DND-41 (cell line): ENCODE measurements around the gene CPA2.

ENCODE experiments used
- ATAC-seq: fragments of 200-7000 bp; cut with Tn5 transposase; 3 replicates; pipeline ENCODE4 v1.9.1; 2021; ENCODE audit warnings: low read depth; ENCODE audit not compliant: insufficient read depth
- DNase-seq: peaks from one replicate; pipeline ENCODE4 v3.0.0-alpha.2; 2020
- H2AFZ ChIP-seq: 2 replicates; pipeline ENCODE4 v1.6.0; 2012; ENCODE audit warnings: low read depth, low read length
- H3K27ac ChIP-seq: 2 replicates; pipeline ENCODE4 v1.5.1; 2012; ENCODE audit warnings: low read length, inconsistent platforms
- H3K27me3 ChIP-seq: fragments of 200-600 bp; sonication (generic); 2 replicates; pipeline ENCODE4 v1.6.0; 2012; ENCODE audit warnings: low read length, mild to moderate bottlenecking, inconsistent platforms; ENCODE audit not compliant: insufficient read depth, poor library complexity
- H3K36me3 ChIP-seq: 2 replicates; pipeline ENCODE4 v1.5.1; 2012; ENCODE audit warnings: low read length, inconsistent platforms; ENCODE audit not compliant: insufficient read depth
- H3K4me1 ChIP-seq: 2 replicates; pipeline ENCODE4 v1.5.1; 2012; ENCODE audit warnings: mild to moderate bottlenecking, low read length; ENCODE audit not compliant: insufficient read depth
- H3K4me2 ChIP-seq: 2 replicates; pipeline ENCODE4 v1.6.0; 2012; ENCODE audit warnings: mild to moderate bottlenecking, moderate library complexity, low read length, inconsistent platforms; ENCODE audit not compliant: insufficient read depth
- H3K4me3 ChIP-seq, 2 experiments: fragments of 200-600 bp in 1 of 2; shearing (Covaris generic) in 1 of 2; 2 replicates each; pipeline ENCODE4 v1.5.1; 2012 to 2016; ENCODE audit warnings: inconsistent platforms in 2 of 2, low read length in 2 of 2, mild to moderate bottlenecking in 2 of 2, low read depth in 1 of 2, moderate library complexity in 1 of 2
- H3K79me2 ChIP-seq: 2 replicates; pipeline ENCODE4 v1.6.0; 2012; ENCODE audit warnings: low read length, inconsistent platforms; ENCODE audit not compliant: insufficient read depth
- H3K9ac ChIP-seq: 2 replicates; pipeline ENCODE4 v1.6.0; 2012; ENCODE audit warnings: low read depth, mild to moderate bottlenecking, inconsistent platforms, low read length, moderate library complexity
- H3K9me3 ChIP-seq: 2 replicates; pipeline ENCODE4 v1.5.1; 2012; ENCODE audit warnings: low read length, moderate library complexity, mild to moderate bottlenecking, inconsistent platforms; ENCODE audit not compliant: insufficient read depth, severe bottlenecking
- H4K20me1 ChIP-seq: 2 replicates; pipeline ENCODE4 v1.6.0; 2012; ENCODE audit warnings: low read length; ENCODE audit not compliant: insufficient read depth
- CTCF ChIP-seq: IDR thresholded peaks from 2 replicates; pipeline ENCODE4 v1.5.1; 2012; ENCODE audit warnings: borderline replicate concordance, low read length, moderate library complexity, mild to moderate bottlenecking; ENCODE audit not compliant: poor library complexity, severe bottlenecking; ENCODE audit errors: extremely low read depth
- EZH2 ChIP-seq: IDR thresholded peaks from 3 replicates; pipeline ENCODE4 v1.6.1; 2012; ENCODE audit warnings: borderline replicate concordance, low read depth, mild to moderate bottlenecking, moderate library complexity, low read length, inconsistent platforms; ENCODE audit not compliant: severe bottlenecking

The CPA2 gene

GRCh38 chr7:130289478-130289877 lies 22.8 kb downstream of the CPA2 start:
- no peak overlapping the region for H2AFZ ChIP-seq
- no peaks in the 10 kb centered on the region for H3K79me2 ChIP-seq
- no peaks in the 10 kb centered on the region for H3K27me3 ChIP-seq
- H4K20me1 ChIP-seq: no peaks in the 10 kb centered on the region
- H3K9ac ChIP-seq: no peak overlapping the region
- DNase-seq (no peak), ATAC-seq (no peak)
- H3K27ac ChIP-seq: no peak overlapping the region
- no peak for TF ChIP-seq CTCF
- no peak for TF ChIP-seq EZH2
- no peaks in the 10 kb centered on the region for H3K36me3 ChIP-seq
- H3K4me1 ChIP-seq: no peaks in the 10 kb centered on the region
- H3K4me2 ChIP-seq: no peak overlapping the region
- H3K9me3 ChIP-seq: no peaks in the 10 kb centered on the region
- H3K4me3 ChIP-seq: no peak overlapping the region

DNA sequence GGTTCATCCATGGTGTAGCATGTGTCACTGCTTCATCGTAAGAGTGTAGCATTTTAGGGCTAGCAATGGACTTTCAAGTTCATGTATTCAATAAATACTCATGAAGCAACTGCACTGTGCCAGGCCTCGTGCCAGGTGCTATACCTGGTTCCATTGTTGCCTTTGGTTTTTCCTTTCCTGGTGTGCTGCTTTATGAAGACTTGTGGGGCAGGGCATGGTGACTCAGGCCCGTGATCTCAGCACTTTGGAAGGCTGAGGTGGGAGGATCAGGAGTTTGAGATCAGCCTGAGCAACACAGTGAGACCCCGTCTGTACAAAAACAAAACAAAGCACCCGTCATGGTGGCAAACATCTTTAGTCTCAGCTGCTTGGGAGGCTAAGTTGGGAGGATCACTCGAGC lies 24.1 kb downstream of the CPA2 start:
- H3K36me3 ChIP-seq: no peaks in the 10 kb centered on the region
- TF ChIP-seq EZH2 (no peak), CTCF (no peak)
- no peak overlapping the region for H3K4me3 ChIP-seq
- H3K27me3 ChIP-seq: no peaks in the 10 kb centered on the region
- no peak overlapping the region for H3K9ac ChIP-seq
- no peaks in the 10 kb centered on the region for H4K20me1 ChIP-seq
- no peak for DNase-seq
- no peak overlapping the region for H3K27ac ChIP-seq
- no peak for ATAC-seq
- H3K9me3 ChIP-seq: no peaks in the 10 kb centered on the region
- no peaks in the 10 kb centered on the region for H3K79me2 ChIP-seq
- H3K4me1 ChIP-seq: no peaks in the 10 kb centered on the region
- no peak overlapping the region for H3K4me2 ChIP-seq
- no peak overlapping the region for H2AFZ ChIP-seq

DNA sequence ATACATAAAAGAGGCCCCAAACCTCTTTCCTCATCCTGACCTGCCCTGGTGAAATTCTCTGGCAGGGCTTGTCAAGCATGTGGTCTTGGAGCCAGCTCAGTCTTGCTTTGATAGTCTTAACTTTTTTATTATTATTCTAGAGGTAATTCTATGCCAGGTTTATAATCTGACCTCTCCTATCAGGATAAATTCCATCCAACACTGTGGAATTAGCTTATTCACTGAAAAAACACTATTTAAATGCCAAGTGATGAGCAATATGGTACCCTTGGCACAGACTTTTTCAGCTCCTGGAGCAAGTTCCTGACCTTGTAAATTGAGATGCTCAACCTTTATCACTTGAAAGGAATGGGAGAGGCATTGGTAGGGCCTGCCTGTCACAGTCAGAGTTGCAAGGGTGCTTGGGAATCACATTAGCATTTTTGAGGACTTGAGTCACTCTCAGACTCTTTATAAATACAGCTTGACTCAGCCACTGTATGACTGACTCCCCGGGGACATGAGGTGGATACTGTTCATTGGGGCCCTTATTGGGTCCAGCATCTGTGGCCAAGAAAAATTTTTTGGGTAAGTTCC lies 26.1 kb downstream of the CPA2 start, which contains the start of gene CPA4:
CPA4 (plus strand) TSS at position 480 of the 576 bp plus-strand sequence; CDS start at position 500, 20 bp downstream.
- Histone ChIP-seq H3K27ac (no peak within 1 kb of the TSS), H3K4me2 (no peak within 1 kb of the TSS), H3K36me3 (no peaks in the 10 kb centered on the region), H3K79me2 (no peaks in the 10 kb centered on the region), H2AFZ (no peak within 1 kb of the TSS), H3K4me1 (no peaks in the 10 kb centered on the region), H4K20me1 (no peaks in the 10 kb centered on the region), H3K9ac (no peak within 1 kb of the TSS), H3K4me3 (no peak within 1 kb of the TSS), H3K27me3 (no peaks in the 10 kb centered on the region), H3K9me3 (no peaks in the 10 kb centered on the region)
- no peak for TF ChIP-seq CTCF
- TF ChIP-seq EZH2: no peak
- ATAC-seq: no peak
- DNase-seq: no peak

DNA sequence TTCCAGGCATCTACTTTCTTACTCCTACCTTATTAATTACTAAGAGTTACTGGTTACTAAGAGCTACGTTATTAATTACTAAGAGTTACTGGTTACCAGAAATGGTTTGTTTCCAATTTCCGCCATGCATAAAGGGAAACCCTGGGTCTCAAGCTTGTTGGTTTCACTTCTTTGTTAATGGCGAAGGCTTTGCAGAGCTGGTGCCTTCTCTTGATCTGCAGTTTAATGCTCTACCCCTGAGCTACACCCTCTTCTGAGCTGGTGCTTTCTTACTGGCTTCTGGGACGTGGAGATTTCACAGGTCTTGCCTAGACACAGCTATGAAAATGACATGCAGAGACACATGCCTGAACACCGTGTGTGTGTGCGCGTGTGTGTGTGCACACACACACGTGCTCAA lies 26.9 kb downstream of the CPA2 start:
- Histone ChIP-seq H3K4me3 (no peak overlapping the region), H3K27me3 (no peaks in the 10 kb centered on the region), H3K36me3 (no peaks in the 10 kb centered on the region), H3K4me2 (no peak overlapping the region), H3K9me3 (no peaks in the 10 kb centered on the region), H2AFZ (no peak overlapping the region), H3K27ac (no peak overlapping the region), H4K20me1 (no peaks in the 10 kb centered on the region), H3K4me1 (no peaks in the 10 kb centered on the region), H3K79me2 (no peaks in the 10 kb centered on the region), H3K9ac (no peak overlapping the region)
- TF ChIP-seq CTCF (no peak), EZH2 (no peak)
- DNase-seq (no peak), ATAC-seq (no peak)
